GM18526 (cell line): ENCODE results near the gene MXD3.

Experiments used
- POLR2A ChIP-seq: IDR thresholded peaks from 3 replicates; pipeline ENCODE4 v1.6.1; 2011; ENCODE audit not compliant: insufficient read length; ENCODE audit errors: extremely low read depth

MXD3 gene

GRCh38 chr5:177303121-177303924 lies 8.4 kb downstream of the MXD3 start, which contains the start of the genes PRELID1 and RAB24:
Gene PRELID1 (plus strand): TSS chr5:177303799. CDS start chr5:177303986, 187 bp downstream.
Gene RAB24 (minus strand): TSS chr5:177303719. CDS start chr5:177303288, 431 bp downstream.
- peak; percentile 43 for TF ChIP-seq POLR2A

GRCh38 chr5:177302354-177303110 lies 9.2 kb downstream of the MXD3 start:
- TF ChIP-seq POLR2A = no peak

- no peak for TF ChIP-seq POLR2A
Measured at GRCh38 chr5:177301503-177302165, 10.1 kb downstream of the MXD3 start.

GRCh38 chr5:177300951-177301350 lies 10.7 kb downstream of the MXD3 start:
- no peak for TF ChIP-seq POLR2A

- no peak for TF ChIP-seq POLR2A
Measured at GRCh38 chr5:177300236-177300880, 11.3 kb downstream of the MXD3 start.

- no peak for TF ChIP-seq POLR2A
Measured at GRCh38 chr5:177299697-177300096, 12.0 kb downstream of the MXD3 start.

GRCh38 chr5:177297922-177298321 lies 13.8 kb downstream of the MXD3 start:
- no peak for TF ChIP-seq POLR2A

- no peak for TF ChIP-seq POLR2A
Measured at GRCh38 chr5:177296581-177296980, 15.1 kb downstream of the MXD3 start.

- TF ChIP-seq POLR2A = no peak
Measured at GRCh38 chr5:177295924-177296323, 15.8 kb downstream of the MXD3 start.

- TF ChIP-seq POLR2A = no peak
Measured at GRCh38 chr5:177294632-177295031, 17.1 kb downstream of the MXD3 start.

- TF ChIP-seq POLR2A = no peak
Measured at GRCh38 chr5:177293819-177294581, 17.7 kb downstream of the MXD3 start.

- TF ChIP-seq POLR2A = no peak
Measured at GRCh38 chr5:177291735-177292134, 20.0 kb downstream of the MXD3 start.

GRCh38 chr5:177290816-177291596 lies 20.7 kb downstream of the MXD3 start:
- TF ChIP-seq POLR2A = no peak

- no peak for TF ChIP-seq POLR2A
Measured at GRCh38 chr5:177288191-177288590, 23.5 kb downstream of the MXD3 start.
